Measurements from ENCODE around the gene GCNT2. TPM values are rescaled to one million over a fixed set of nuclear protein-coding genes. Genes with fewer than 3 reads are reported as not detected.
"Not testable (repeated sequence)": the region's sequence is repeated elsewhere in the genome, so short reads cannot be mapped to it uniquely, and the experiment has no call there.

Gene GCNT2
- total and polyA plus RNA-seq, 12 donors: 5.1 to 67.9 (median 45.0) TPM

GRCh38 chr6:10485406-10485805, 35.7 kb upstream of the GCNT2 start:
- Histone ChIP-seq H3K27ac (no peak overlapping the region), H3K4me1 (no peaks in the 10 kb centered on the region), H3K27me3 (peaks cover 0 to 27% (median 0%) of the 10 kb centered on the region in 7 donors), H3K36me3 (no peaks in the 10 kb centered on the region), H3K9me3 (no peaks in the 10 kb centered on the region), H3K4me3 (no peak overlapping the region)
- intact Hi-C loops (cut with DNase I): loop anchor here in 1 of 10 donors (10.0 kb wide), 1 partner anchor 579 kb away; no protein-coding TSS in a partner anchor
- WGBS, 2 donors: 85 to 89% methylated on average over 7 of the region's 7 CpGs
- DNase-seq: no peak
- ATAC-seq: no peak
- TF ChIP-seq CTCF (IDR thresholded peaks at IDR 0.05): no peak

- H3K27ac ChIP-seq: no peak overlapping the region
- intact Hi-C loops (cut with DNase I): loop anchor here in 1 of 10 donors (10.0 kb wide), 1 partner anchor 579 kb away; no protein-coding TSS in a partner anchor
- no peak for ATAC-seq
Observed at GRCh38 chr6:10486215-10486614, 34.9 kb upstream of the GCNT2 start.

GRCh38 chr6:10486944-10487588, 34.1 kb upstream of the GCNT2 start:
- intact Hi-C loops (cut with DNase I): loop anchor here in 1 of 10 donors (10.0 kb wide), 1 partner anchor 578 kb away; no protein-coding TSS in a partner anchor
- not testable (repeated sequence) for H3K36me3 ChIP-seq, H3K4me3 ChIP-seq, ATAC-seq, H3K4me1 ChIP-seq, H3K9me3 ChIP-seq, H3K27ac ChIP-seq, DNase-seq
- peaks cover 0 to 27% (median 0%) of the 10 kb centered on the region in 7 donors for H3K27me3 ChIP-seq
- WGBS, 2 donors: 84 to 89% methylated on average over 9 of the region's 9 CpGs

More at GRCh38 chr6:10486215-10486614, 34.9 kb upstream of the GCNT2 start:
- Histone ChIP-seq H3K4me3 (no peak overlapping the region), H3K27me3 (peaks cover 0 to 27% (median 0%) of the 10 kb centered on the region in 7 donors), H3K36me3 (no peaks in the 10 kb centered on the region), H3K9me3 (no peaks in the 10 kb centered on the region), H3K4me1 (no peaks in the 10 kb centered on the region)
- no peak for TF ChIP-seq CTCF (IDR thresholded peaks at IDR 0.05)
- no peak for DNase-seq
- WGBS, 2 donors: 88 to 92% methylated on average over 4 of the region's 4 CpGs

GRCh38 chr6:10487668-10488327, 33.4 kb upstream of the GCNT2 start:
- peak overlapping the region in 1 of 10 donors; percentile 22 for H3K4me3 ChIP-seq

More at GRCh38 chr6:10487668-10488327, 33.4 kb upstream of the GCNT2 start:
- no peak for DNase-seq
- Histone ChIP-seq H3K27me3 (peaks cover 0 to 27% (median 0%) of the 10 kb centered on the region in 7 donors), H3K4me1 (no peaks in the 10 kb centered on the region), H3K36me3 (no peaks in the 10 kb centered on the region), H3K27ac (no peak overlapping the region), H3K9me3 (no peaks in the 10 kb centered on the region)
- 72 to 76% methylated on average over 44 of the region's 44 CpGs for WGBS, 2 donors
- no peak for TF ChIP-seq CTCF (IDR thresholded peaks at IDR 0.05)
- ATAC-seq: peak in 1 of 8 donors; percentile 30
- intact Hi-C loops (cut with DNase I): loop anchor here in 1 of 10 donors (10.0 kb wide), 1 partner anchor 577 kb away; no protein-coding TSS in a partner anchor
